ES-I3 (cell line): Measurements from ENCODE around the gene SPATA33.
A peak's percentile ranks its signal among the peaks of the same experiment; 100 is the strongest.
"Not testable (repeated sequence)": the region's sequence is repeated elsewhere in the genome, so short reads cannot be mapped to it uniquely, and the experiment has no call there.

Source experiments
- H3K36me3 ChIP-seq: 2 replicates; pipeline ENCODE4 v1.6.1; 2013; ENCODE audit warnings: mild to moderate bottlenecking, low read length, control low read depth, moderate library complexity; ENCODE audit not compliant: insufficient read depth
- H3K4me1 ChIP-seq: 2 replicates; pipeline ENCODE4 v1.6.1; 2013; ENCODE audit warnings: mild to moderate bottlenecking, control low read depth, low read length; ENCODE audit not compliant: insufficient read depth
- H3K9ac ChIP-seq: 2 replicates; pipeline ENCODE4 v1.6.1; 2013; ENCODE audit warnings: low read depth, mild to moderate bottlenecking, low read length, moderate library complexity
- H3K9me3 ChIP-seq: 2 replicates; pipeline ENCODE4 v1.6.1; 2013; ENCODE audit warnings: mild to moderate bottlenecking, low read length, moderate library complexity; ENCODE audit not compliant: control insufficient read depth, insufficient read depth

Gene SPATA33

DNA sequence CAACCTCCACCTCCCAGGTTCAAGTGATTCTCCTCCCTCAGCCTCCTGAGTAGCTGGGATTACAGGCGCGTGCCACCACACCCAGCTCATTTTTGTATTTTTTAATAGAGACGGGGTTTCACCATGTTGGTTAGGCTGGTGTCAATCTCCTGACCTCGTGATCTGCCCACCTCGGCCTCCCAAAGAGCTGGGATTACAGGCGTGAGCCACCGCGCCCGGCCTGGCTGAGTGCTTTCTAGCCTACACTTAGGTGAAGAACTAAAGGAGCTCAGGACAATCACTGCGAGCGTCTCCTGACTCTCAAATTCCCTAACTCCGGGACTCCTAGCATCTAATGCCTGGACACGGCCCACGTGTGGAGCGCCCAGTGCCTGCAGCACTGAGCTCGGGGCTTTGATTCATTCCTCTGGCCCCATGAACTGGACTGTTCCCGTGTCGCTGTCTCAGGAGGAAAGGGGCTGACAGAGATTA lies 42.0 kb downstream of the SPATA33 start:
- not testable (repeated sequence) for H3K36me3 ChIP-seq, H3K4me1 ChIP-seq, H3K9me3 ChIP-seq
- H3K9ac ChIP-seq, result peak overlapping the region; percentile 54; the same call in 1 of the 2 replicates

DNA sequence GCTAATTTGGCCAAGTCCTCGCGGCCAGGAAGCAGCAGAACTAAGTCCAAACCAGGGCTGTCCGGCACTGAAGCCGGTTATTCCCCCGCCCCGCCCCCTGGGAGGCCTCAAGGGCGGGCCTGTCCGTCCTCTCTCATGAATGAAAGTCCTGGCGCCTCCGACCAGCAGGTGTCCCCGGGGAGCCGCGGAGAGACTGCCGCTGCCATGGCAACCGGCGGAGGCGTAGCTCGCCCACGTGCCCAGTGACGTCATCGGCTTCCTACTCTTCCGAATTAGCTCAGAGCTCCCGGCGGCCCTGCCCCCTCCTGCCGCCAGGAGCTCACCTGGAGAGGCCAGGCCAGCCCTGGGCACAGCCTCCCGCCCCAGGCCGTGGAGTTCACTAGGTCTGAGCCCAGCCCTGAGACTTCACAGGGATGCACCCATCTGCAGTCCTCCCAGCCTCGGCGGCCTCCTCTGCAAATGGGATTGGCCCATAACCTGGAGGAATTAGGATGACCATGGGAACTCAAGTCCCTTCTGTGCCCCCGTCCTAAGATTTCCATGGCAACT lies 42.5 kb downstream of the SPATA33 start:
- peak overlapping the region; percentile 54 for H3K9ac ChIP-seq
- no peaks in the 10 kb centered on the region for H3K36me3 ChIP-seq
- no peaks in the 10 kb centered on the region; the same call in 1 of the 2 replicates for H3K4me1 ChIP-seq
- no peaks in the 10 kb centered on the region for H3K9me3 ChIP-seq

DNA sequence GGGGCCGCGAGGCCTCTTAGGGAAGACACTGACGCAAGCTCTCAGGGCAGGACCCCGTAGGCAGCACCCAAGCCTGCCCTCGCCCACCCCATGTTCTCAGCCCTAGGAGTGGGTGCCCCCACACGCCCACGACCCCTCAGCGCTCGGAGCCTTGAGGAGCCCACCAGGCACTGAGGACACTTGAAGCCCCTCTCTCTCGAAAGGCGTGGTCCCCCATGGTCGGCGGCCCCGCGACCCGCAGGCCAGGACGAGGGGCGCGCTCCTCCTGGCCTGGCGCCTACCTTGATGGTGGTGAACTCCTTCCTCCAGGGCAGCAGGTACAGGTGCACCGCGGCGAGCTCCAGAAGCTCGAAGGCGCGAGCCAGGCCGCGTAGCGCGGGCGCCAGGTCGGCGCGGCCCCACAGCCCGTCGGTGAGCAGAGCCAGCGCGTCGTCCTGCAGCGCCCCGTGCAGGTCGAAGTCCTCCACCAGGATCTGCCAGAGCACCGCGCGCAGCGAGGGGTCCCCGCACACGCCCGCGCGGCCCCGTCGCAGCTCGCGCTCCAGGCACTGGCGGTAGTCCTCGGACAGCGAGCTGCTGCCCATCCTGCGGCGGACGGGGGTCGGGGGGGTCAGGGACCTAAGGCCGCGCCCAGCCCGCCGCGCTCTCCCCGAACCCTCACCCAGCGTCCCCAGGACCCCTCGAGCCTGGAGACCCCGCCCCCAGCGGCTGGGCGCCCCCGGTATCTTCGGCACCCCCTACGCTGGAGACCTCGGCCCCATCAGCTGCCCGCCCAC lies 43.2 kb downstream of the SPATA33 start:
- H3K9me3 ChIP-seq, result no peaks in the 10 kb centered on the region
- H3K4me1 ChIP-seq, result no peaks in the 10 kb centered on the region; the same call in 1 of the 2 replicates
- peak overlapping the region; percentile 54 for H3K9ac ChIP-seq
- H3K36me3 ChIP-seq, result no peaks in the 10 kb centered on the region

DNA sequence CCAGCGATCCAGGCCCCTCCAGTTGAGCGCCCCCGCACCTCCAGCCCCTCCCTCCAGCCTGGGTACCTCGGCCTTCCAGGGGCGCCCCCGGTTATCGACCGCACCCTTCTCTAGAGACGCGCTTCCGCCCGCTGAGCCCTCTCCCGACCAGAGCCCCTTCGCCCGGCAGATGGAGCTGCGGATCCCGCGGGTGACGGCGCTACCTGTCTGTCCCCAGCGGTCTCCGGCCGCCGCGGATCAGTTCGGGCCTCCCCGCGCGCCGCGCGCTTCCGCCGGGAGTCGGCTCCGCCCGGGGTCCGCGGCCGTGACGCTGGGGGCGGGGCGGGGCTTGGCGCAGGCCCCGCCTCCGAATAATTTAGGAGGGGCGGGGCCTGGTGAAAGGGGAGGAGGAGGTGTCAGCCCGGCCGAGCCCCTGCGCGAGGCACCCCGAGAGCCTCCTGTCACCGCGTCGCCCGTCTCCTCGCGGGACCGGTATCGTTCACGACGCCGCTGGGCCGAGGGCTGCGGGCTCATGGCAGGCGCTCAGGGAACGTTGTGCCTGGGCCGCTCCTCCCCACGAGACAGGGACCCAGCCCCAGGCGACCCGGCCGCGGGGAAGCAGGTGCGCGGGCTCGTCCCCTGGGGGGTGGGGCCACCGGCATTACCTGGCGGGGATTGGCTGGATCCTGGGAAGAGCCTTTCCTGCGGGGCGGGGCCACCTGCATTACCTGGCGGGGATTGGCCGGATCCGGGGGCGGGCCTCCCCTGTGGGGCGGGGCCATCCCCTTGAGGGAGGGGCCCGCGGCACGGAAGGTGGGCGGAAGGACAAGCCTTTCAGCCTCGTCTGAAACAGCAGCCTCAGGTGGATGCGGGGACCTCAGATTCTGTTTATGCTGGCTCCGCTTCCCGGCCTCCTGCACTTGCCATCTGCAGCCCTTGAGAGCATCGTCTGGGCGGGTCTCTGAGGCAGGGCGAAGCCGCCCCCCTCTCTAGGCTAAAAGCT lies 44.1 kb downstream of the SPATA33 start, which contains the start of gene SPATA2L:
Gene SPATA2L (minus strand): TSS at position 281 of the 982 bp plus-strand sequence. CDS start 473 bp downstream, outside the sequence.
- no peaks in the 10 kb centered on the region for H3K36me3 ChIP-seq
- no peaks in the 10 kb centered on the region; the same call in 1 of the 2 replicates for H3K4me1 ChIP-seq
- peak within 1 kb of the TSS; percentile 54 for H3K9ac ChIP-seq
- no peaks in the 10 kb centered on the region for H3K9me3 ChIP-seq

DNA sequence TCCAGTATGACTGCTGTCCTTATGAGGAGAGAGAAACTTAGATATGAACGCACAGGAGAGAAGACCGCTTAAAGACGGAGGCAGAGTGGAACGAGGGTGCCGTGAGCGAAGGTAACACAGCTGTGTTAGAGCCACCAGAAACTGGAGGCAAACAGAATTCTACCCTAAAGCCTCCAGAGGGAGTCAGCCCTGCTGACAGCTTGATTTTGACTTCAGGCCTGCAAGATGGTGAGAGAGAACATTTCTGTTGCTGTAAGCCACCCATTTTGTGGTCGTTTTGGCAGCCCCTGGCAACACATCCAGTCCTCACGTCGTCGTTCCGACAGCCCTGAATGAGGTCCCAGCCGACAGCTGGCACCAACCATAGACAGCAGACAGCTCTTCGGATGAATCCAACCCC lies 46.6 kb downstream of the SPATA33 start:
- Histone ChIP-seq H3K9ac (no peak overlapping the region), H3K9me3 (no peaks in the 10 kb centered on the region), H3K4me1 (peaks cover 4% of the 10 kb centered on the region), H3K36me3 (no peaks in the 10 kb centered on the region)

DNA sequence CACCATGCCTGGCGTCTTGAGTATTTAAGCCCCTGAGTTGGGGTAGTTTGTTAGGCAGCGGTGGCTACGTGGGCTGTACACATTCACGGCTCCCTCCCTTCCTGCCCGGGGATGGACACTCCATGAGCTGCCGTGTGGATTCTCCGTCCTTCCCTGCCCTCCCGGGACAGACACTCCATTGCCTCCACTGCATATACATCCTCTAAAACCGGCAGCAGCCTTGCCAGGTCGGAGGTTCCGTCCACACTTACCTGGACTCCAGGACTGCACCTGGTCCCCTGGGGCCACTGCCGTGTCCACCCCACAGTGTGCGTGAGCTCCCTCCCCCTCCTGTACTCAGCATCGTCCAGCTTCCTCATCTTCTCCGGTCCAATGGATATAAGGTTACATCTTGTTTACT lies 47.4 kb downstream of the SPATA33 start:
- Histone ChIP-seq H3K9me3 (no peaks in the 10 kb centered on the region), H3K9ac (no peak overlapping the region), H3K36me3 (no peaks in the 10 kb centered on the region), H3K4me1 (peaks cover 11% of the 10 kb centered on the region)

DNA sequence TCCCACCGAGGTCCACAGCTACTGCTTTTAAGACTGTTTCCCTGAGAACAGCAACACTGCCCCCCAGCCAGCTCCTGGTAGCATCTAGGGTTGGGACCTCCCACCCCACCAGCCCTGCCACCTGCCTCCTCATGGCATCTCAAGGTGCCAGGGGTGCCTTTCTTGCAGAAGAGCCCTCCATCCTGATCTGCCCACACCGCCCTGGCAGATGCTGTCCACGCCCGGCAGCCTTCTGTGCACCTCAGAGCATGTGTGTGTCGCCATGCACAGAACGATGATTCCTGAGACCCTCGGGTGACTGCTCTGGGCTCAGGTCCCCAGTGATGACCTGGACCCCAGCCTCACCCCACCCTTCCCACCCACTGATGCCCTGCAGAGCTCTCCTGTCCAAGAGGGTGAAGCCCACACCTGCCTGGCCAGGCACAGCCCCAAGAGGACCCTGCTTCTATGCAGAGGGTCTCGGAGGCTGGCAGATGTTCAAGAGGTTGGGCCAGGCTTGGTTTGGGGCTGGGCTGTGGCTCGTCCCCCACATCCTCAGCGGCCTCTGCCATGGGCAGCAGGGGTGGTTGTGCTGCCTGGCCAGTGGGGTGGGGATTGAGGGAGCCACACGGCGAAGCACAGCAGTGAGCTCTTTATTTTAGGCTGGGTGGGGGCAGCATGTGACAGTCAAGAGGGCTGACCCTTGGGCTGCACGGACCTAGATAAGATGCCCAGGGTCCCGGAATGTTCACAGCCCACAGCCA lies 49.1 kb downstream of the SPATA33 start:
- Histone ChIP-seq H3K36me3 (no peaks in the 10 kb centered on the region), H3K4me1 (peaks cover 14% of the 10 kb centered on the region), H3K9me3 (no peaks in the 10 kb centered on the region), H3K9ac (no peak overlapping the region)

DNA sequence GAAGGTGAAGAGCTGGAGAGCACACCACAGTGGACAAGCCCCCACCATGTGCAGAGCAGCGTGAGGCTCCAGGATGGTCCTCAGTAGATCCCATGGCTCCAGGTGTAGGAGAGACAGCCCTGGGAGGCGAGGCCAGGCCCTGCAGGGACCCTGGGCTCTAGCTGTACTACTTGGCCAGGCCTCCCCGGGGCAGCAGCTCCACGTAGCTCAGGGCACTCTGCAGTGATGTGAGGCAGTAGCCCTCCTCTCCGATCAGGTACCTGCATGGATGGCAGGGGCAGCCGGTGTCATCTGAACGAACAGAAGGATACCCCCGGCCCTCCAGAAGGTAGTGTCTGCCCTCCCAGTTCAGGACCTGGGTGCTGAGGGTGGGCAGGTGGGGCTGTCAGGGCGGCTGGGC lies 50.1 kb downstream of the SPATA33 start:
- no peaks in the 10 kb centered on the region for H3K36me3 ChIP-seq
- H3K4me1 ChIP-seq, result peaks cover 14% of the 10 kb centered on the region
- H3K9me3 ChIP-seq, result no peaks in the 10 kb centered on the region
- H3K9ac ChIP-seq, result no peak overlapping the region

DNA sequence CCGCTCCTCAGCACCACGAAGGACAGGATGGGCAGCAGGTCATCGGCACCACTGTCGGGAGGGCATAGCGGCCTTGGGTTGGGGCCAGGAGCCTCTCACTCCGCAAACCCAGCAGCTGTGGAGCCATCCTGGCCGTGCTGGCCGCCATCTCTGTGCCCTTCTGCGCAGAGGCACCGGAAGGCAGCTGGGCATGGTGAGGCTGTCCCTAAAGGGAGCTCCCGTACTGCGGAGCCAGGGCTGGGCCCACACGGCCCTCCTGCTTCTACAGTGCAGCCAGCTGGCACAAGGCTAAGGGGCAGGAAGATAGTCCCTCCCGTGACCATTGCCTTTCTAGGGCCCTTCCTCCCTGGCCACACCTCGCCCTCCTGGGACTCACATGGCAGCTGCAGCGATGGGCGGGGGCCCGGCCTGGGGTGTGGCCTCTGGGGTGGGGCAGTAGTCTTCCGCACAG lies 50.9 kb downstream of the SPATA33 start:
- H3K4me1 ChIP-seq, result peaks cover 14% of the 10 kb centered on the region
- H3K9ac ChIP-seq, result no peak overlapping the region
- no peaks in the 10 kb centered on the region for H3K36me3 ChIP-seq
- no peaks in the 10 kb centered on the region for H3K9me3 ChIP-seq

DNA sequence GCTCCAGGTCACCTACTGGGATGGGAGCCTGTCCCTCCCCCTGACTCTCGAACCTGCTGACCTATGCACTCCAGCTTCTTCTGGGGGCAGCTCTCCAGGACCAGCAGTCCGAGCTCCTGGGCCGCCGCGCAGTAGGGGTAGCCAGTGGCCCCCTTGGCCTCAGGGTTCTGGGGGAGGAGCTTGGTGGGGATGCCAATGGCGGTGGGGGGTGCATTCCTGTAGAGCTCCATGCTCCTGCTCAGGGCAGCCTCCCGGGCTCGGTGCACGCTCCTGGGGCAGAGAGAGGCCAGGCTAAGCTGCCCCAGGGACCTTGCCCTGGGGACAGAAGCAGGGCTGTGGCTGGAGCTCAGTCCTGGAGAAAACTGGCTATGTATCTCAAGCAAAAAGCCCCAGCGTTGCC lies 51.5 kb downstream of the SPATA33 start:
- Histone ChIP-seq H3K9me3 (no peaks in the 10 kb centered on the region), H3K4me1 (peaks cover 14% of the 10 kb centered on the region), H3K9ac (no peak overlapping the region), H3K36me3 (no peaks in the 10 kb centered on the region)

DNA sequence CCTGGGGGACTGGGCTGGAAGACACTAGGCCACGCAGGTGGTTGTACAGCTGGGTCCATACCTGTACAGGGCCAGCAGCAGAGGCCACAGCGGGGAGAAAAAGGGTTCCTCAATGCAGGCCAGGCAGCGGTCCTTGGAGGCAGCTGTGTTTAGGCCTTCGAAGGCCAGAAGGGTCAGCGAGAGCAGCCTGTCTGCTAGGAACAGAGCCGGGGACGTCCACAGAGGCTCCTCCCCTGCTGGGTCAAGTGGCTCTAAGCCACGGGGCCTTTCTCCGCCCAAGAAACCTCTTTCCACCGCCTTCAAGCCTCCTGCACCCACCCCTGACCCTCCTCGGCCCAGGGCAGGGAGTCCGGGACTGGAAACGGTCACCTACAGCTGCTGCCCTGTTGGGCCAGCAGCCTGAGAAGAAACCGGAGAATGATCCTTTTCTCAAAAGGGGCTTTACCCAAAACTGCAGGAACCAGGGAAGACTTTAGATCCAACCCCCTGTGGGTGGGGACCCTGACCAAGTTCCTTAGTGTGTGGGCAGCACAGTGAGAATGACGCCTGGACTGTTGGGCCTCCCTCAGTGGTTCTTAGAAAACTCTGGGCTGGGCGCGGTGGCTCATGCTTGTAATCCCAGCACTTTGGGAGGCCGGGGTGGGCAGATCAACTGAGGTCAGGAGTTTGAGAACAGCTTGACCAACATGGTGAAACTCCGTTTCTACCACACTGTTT lies 52.2 kb downstream of the SPATA33 start:
- H3K9me3 ChIP-seq, result no peaks in the 10 kb centered on the region
- H3K36me3 ChIP-seq, result no peaks in the 10 kb centered on the region
- peaks cover 14% of the 10 kb centered on the region for H3K4me1 ChIP-seq
- H3K9ac ChIP-seq, result no peak overlapping the region

DNA sequence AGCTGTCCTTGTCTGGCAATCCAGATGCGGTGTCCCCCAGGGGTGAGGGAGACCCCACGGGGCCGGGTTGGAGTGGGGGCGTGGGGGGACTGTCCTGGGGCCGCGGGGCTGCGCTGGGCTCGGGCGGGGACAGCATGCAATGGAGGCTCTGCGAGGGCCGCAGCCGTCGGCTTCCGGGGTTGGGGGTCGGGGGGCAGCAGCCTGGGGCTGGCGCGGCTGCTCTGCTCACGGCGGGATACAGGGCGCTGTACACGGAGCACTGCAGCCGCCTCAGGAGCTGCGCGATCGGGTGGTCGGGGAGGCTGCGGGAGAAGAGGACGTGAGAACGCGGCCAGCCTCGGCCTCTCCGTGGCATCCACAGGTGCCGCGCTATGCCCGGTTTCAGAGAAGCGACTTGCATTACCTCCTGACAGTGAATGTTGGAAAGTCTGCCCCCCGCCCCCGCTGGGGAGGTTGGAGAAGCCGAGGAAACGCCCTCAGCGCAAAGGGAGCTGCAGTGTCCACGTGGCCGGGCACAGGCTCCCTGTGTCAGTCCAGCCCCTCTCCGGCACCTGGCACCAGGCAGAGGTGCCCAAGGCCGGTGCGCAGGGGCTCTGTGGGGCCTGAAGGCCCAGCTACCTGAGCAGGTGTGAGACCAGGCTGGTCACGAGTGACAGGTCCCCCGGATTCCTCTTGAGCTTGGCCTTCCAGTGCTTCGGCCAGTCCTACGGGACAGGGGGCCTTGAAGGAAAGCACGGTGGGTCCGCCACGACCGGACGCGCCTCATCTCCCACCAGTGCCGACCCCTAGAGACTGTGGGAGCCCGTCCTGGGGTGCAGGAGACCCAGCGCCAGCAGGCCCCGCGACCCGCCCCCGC lies 53.3 kb downstream of the SPATA33 start:
- peaks cover 14% of the 10 kb centered on the region for H3K4me1 ChIP-seq
- no peak overlapping the region; the same call in 1 of the 2 replicates for H3K9ac ChIP-seq
- H3K9me3 ChIP-seq, result no peaks in the 10 kb centered on the region
- H3K36me3 ChIP-seq, result no peaks in the 10 kb centered on the region
